Stimulated activated CD4-positive, alpha-beta T cell treated with anti-CD3 and anti-CD28 coated beads, Interleukin-1b, Interleukin-23, amount 100 ng/mL, for 4 hours (primary cell): Measurements from ENCODE around the gene CFAP65.

Source experiments
- DNase-seq, 2 donors: peaks; one replicate each; pipeline ENCODE4 v3.0.0-alpha.2; 2020; ENCODE audit warnings: low read depth in 2 of 2

Gene CFAP65

DNA sequence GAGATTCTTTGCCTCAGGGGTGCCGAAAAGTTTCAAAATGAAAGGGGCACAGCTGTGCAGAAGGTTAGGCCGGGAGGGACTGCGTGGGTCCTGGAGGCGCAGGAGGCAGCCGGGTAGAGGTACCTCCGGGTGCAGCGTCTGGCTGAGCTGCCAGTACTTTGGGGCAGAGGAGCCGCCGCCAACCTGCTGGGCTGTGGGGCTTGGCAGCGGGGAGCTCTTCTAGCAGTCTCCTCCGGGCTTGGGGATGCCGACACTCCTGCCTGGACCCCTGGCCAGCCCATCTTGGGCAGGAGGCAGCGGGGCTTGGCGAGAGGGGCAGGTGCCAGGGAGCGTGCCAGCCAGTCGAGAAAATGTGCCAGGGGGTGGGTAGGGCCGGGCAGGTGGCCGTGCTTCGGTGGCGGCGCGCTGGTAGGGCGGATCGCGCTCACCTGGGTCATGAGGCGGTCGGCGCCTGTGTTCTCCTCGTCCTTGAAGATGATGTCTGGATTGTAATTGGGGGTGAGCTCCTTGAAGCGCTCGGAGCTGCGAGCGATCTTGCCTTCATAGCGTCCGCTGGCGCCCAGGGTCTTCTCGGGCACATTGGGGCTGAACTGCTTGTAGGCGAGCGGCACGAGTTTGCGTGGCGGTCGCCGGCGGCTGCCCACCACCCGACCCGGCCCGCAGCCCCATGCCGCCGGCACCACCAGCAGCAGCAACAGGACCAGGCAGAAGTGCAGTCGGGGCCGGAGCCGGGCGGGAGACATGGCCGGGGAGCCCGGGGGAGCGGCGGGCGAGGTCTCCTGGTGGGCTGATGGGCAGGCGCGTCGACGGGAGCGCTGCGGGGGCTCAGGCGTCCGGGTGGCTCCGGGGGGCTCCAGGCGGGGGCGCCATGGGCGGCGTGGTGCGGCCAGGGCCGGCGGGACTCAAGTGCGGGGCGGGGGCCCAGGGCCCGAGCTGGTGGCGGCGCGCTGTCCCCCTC, 18.7 kb upstream of the CFAP65 start:
- DNase-seq = no peak

DNA sequence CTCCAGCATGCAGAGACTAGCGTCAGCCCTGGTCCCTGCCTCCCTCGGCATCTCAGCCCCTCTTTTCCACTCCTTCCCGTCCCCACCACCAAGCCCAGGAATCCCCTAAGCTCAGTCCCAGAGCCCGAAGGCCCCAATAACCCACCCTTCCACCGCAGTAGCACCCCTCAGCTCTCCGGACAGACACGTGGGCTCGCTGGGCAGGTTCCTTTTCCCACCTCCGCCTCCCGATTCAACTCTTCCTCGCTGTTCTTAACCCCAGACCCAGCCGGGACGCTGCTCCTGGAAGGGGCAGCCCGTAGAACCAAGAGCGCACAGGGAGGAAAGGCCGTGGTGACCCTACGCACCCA, 18.0 kb upstream of the CFAP65 start:
- DNase-seq = no peak

DNA sequence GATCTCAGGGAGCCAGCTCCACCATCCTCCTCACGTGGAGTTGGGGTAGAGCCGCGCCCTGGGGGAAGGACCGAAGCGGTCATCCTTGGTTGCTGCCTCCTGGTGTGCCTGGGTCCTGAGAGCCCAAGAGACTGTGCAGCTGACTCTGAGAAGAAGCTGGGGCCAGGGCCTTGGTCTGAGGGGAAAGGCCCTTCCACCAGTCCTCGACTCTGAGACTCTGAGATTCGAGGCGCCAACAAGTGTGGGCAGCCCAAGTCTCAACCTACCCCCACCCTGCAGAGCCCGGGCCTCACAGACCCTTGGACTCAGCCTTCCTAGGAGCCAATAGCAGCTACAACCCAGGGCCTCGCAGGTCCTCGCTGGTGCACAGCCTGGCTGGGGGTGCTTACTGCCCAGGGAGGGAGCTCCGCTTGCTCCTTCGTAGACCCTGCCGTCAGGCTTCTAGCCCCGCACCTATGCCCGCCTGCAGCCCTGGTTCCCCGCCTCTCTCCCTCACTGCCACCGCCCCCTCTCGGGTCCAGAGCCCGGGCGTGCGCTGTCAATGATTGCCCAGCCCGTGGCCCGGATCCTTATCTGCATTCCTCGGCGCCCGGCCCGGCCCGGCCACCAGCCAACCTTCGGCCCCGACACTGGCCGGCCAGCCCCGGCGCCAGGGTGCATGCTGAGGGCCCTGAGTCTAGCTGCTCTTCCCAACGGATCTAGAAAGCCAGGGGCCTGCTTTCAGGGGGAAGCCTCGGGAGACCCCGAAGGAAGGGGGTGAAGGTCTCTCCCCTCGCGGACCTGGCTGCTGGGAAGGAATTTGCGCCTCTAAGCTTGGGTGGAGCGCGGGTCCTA, 17.4 kb upstream of the CFAP65 start:
- DNase-seq = no peak

- peak; percentile 66 to 75 for DNase-seq
Measured at GRCh38 chr2:219057709-219058540, 16.6 kb upstream of the CFAP65 start.

GRCh38 chr2:219056896-219057708, 15.8 kb upstream of the CFAP65 start:
- no peak for DNase-seq

DNA sequence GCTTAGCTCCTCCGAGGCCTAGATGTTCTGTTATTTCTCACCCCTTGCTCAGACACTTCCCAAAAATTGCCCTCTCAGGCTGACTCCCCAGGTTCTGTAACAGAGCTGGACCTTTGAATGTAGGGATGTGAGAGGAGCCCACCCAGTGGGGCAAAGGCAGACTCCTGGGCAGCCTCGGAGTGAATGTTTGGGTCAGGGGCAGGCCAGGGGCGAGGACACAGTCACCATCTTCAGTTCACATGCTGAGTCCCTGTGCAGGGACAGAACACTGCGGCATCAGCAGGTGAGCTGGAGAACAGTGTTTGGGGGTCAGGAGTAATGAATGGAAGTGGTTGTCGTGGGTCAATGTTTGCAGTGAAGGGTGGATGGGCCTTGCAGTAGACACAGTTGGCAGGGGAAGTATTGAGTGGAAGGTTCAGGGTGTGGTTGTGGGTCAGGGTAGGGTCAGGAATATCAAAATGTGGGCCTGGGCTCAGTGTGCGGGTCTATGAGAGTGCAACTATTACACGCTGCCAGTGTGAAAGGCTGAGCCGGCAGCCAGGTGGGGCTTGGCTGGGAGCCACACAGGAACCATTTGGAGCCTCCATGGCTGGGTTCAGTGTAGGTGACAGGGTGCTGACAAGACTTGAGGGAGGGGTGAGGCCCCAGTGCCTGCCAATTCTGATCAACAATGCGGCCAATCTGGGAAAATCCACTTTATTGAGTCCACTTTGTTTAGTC, 15.0 kb upstream of the CFAP65 start:
- no peak for DNase-seq

- DNase-seq = no peak
Measured at GRCh38 chr2:219054956-219055903, 13.9 kb upstream of the CFAP65 start.

GRCh38 chr2:219049282-219049681, 8.0 kb upstream of the CFAP65 start:
- DNase-seq = no peak

DNA sequence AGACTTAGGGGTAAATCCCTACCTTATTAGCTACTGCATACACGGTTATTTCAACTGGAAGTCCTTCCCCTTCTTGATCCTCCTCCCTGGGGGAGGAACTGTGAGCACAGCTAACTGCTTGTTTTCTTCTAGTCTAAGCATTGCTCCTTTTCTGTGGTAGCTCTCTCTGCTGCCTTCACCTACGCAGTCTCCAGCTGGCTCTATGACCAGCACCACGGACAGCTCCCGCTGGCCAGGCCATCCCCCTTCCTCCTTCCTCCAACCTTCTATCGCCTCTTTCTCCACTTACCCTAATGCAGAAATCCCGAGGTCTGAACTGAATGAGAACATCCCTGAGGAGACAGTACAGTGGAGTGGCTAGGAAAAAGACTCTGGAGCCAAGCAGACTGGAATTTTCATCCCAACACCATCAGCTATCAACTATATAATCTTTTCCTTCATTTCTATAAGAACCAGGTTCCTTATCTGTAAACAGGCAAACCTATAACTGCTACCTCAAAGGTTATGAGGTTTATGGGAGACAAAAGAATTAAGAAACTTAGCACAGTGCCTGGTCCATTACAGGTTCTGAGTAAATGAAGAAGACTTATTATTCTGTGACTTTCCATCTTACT, 4.7 kb upstream of the CFAP65 start:
- DNase-seq = no peak

DNA sequence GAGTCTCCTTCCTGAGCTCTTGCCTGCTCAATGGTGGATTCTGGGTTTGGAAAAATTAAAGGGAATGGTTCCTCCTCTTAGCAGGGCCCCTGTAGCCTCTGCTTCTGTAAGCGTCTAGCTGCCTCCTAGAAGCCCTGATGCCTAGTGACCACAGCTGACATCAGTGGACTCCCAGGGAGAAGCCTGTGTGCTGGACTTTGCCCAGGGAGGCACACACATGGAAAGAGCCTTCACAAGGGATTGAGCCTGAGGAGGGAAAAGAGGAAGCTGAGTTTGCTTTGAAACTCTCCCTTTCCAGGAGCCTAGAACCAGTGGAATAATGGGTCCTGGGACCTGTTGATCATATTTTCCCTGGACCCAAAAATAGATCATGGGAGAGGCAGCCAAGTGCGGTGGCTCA, 1.4 kb upstream of the CFAP65 start:
- DNase-seq = no peak

GRCh38 chr2:219042157-219042556, 841 bp upstream of the CFAP65 start:
- no peak for DNase-seq

DNA sequence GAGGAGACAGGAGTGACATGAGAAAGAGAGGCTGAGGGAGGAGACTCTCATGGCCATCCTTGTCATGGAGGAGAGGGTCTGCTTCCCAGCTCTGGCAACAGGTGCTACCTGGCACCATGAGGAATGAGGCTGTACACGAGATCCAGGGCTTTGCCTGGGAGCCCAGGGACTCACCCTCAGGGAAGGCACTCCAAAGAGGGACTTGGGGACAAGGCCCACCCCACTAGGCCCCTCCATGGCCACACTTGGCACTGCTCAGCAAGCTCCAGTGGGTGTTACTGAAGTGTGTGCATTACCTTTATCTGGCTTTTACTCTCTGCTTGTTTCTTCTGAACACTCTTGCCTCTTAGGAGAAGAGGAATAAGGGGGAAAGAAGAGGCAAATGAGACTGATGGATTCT, 2.7 kb downstream of the CFAP65 start:
- DNase-seq = no peak

- no peak for DNase-seq
Measured at GRCh38 chr2:219037783-219038499, 3.4 kb downstream of the CFAP65 start.

DNA sequence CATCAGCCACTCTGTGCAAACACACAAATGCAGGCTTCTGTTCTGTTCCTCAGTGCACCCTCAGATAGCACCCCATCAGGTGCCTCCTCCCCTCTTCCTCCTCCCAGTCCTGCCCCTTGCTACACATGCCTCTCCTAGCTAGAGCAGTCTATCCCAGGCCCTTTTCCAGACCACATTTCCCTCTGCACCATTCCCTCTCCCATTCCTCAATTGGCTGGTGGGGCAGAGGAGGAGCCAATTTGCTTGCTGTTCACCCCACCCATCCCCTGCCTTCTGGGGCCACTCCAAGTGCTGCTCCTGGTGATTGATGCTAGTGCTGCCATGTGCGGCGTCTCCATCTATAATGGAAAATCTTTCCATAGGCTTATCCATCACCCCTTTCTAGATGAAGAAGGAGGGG, 5.4 kb downstream of the CFAP65 start:
- no peak for DNase-seq

DNA sequence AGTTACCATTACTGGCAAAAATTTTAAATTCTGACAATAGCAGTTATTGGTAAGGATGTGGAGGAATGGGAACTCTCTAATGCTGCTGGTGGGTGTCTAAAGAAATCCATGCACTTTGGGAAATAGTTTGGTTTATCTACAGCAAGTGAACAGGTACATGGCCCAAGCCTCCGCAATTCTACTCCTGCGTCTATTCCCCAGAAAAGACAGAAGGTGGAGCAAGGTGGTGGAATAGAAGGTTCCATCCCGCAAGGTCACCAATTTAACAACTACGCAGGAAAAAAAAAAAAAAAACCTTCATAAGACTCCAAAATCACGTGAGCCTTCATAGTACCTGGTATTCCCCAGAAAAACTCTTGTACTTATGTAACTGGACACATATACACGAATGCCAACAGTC, 6.5 kb downstream of the CFAP65 start:
- DNase-seq = no peak

- no peak for DNase-seq
Measured at GRCh38 chr2:219032051-219032745, 9.1 kb downstream of the CFAP65 start.

GRCh38 chr2:219031005-219031738, 10.1 kb downstream of the CFAP65 start:
- DNase-seq = no peak
